Testis (tissue), 3 donors: ENCODE data around the gene POU1F1. TPM values are rescaled to one million over a fixed set of nuclear protein-coding genes. Genes with fewer than 3 reads are reported as not detected.

Experiments
- DNase-seq: peaks from one replicate; pipeline ENCODE4 v3.0.0-alpha.2; 2019
- H3K27ac ChIP-seq, 2 donors: fragments of 200-600 bp; sonication (generic); one replicate each; pipeline ENCODE4 v1.5.1; 2019
- H3K27me3 ChIP-seq: fragments of 200-600 bp; sonication (generic); one replicate; pipeline ENCODE4 v1.5.1; 2019
- H3K36me3 ChIP-seq: fragments of 200-600 bp; sonication (generic); one replicate; pipeline ENCODE4 v1.5.1; 2017; ENCODE audit warnings: low read depth; ENCODE audit errors: missing control alignments
- H3K4me1 ChIP-seq: fragments of 200-600 bp; sonication (generic); one replicate; pipeline ENCODE4 v1.5.1; 2019
- H3K4me3 ChIP-seq, 2 donors: fragments of 200-600 bp; sonication (generic); one replicate each; pipeline ENCODE4 v1.5.1; 2017 to 2019
- H3K9me3 ChIP-seq: fragments of 200-600 bp; sonication (generic); one replicate; pipeline ENCODE4 v1.5.1; 2017
- CTCF ChIP-seq, 3 experiments: fragments of 450-650 bp in 2 of 3; fragments of 200-600 bp in 1 of 3; sonication (generic) in 1 of 3; IDR thresholded peaks; one replicate each; pipeline ENCODE4 v1.5.1; 2016 to 2019; ENCODE audit warnings: antibody characterized with exemption in 3 of 3, mild to moderate bottlenecking in 2 of 3, moderate library complexity in 1 of 3
- POLR2A ChIP-seq: fragments of 450-650 bp; IDR thresholded peaks from one replicate; pipeline ENCODE4 v1.6.1; 2017; ENCODE audit warnings: antibody characterized with exemption, mild to moderate bottlenecking, moderate library complexity
- WGBS, 2 donors: methylation state at CpG; one replicate each; pipeline ENCODE4 v1.1.5; 2018; 5-methylcytosine and 5-hydroxymethylcytosine counted together
- intact Hi-C: fragments of 100-400 bp; cut with DNase I; formaldehyde crosslinking; loops from one replicate; pipeline ENCODE4 v1.15.1; 2023; ENCODE audit warnings: low total_unique reads
- microRNA-seq, 2 donors: library from miRNA; unstranded; fragments of <30 nt; microRNA quantifications; one replicate each; pipeline ENCODE4, GENCODE V29; 2016; ENCODE audit warnings: borderline number of aligned reads in 2 of 2, borderline replicate concordance in 1 of 2
- polyA plus RNA-seq: library from polyadenylated mRNA; stranded (reverse); fragments of 350-450 nt; fragmentation: Illumina TruSeq; extraction: RNeasy Lipid Tissue Mini Kit (QIAGEN cat#74804); gene quantifications from one replicate; pipeline ENCODE4 v1.2.3, GENCODE V29; 2014; ENCODE audit warnings: low read depth, low replicate concordance; ENCODE audit not compliant: insufficient read depth
- small RNA-seq, 2 donors: library from RNA; depleted of rRNA; stranded (forward); fragments of <200 nt; gene quantifications; one replicate each; pipeline ENCODE3, GENCODE V24; 2016
- total RNA-seq, 2 donors: library from RNA; depleted of rRNA; stranded (reverse); fragments of >200 nt; gene quantifications; one replicate each; pipeline ENCODE4 v1.2.3, GENCODE V29; 2016

Gene POU1F1
- total and polyA plus RNA-seq, 3 donors from 2014 or later: not detected

- Histone ChIP-seq H3K27ac (no peak overlapping the region), H3K4me3 (no peak overlapping the region), H3K9me3 (no peaks in the 10 kb centered on the region), H3K4me1 (no peaks in the 10 kb centered on the region), H3K27me3 (no peaks in the 10 kb centered on the region), H3K36me3 (no peaks in the 10 kb centered on the region)
- intact Hi-C loops: no loop called here
- TF ChIP-seq CTCF (IDR thresholded peaks at IDR 0.05) (no peak), POLR2A (no peak)
- DNase-seq: no peak
- WGBS, 2 donors: 92 to 94% methylated on average over 1 of the region's 1 CpG
These were observed 57.8 kb downstream of the POU1F1 start for GRCh38 chr3:87218560-87218959.

Small RNA genes within 50 kb of the gene (microRNA-seq; reads per million reads assigned to microRNA genes)
- 0 reads per million in 2 donors for gene MIR4795

Small RNA genes within 50 kb of the gene (small RNA-seq; reads per million reads assigned to genes)
- 0 reads per million in 2 donors for gene MIR4795

Other genes with a start within 250 kb of the POU1F1 start
- 10 to 100 TPM; 26.5 to 27.7 TPM for gene CHMP2B, start 49.3 kb downstream of the POU1F1 start, total RNA-seq
- 26.5 TPM for gene CHMP2B, start 49.3 kb downstream of the POU1F1 start, polyA plus RNA-seq